Frontal cortex (tissue), 4 donors: ENCODE data around the gene OR2A25. TPM values are rescaled to one million over a fixed set of nuclear protein-coding genes. Genes with fewer than 3 reads are reported as not detected.
"Not testable (repeated sequence)": the region's sequence is repeated elsewhere in the genome, so short reads cannot be mapped to it uniquely, and the experiment has no call there.

ENCODE experiments used
- DNase-seq, 2 donors: peaks; one replicate each; pipeline ENCODE4 v3.0.0; 2012; ENCODE audit warnings: low spot score in 2 of 2
- FAIRE-seq: peaks from 2 replicates; lab custom pipeline; 2012; peaks lifted over from hg19 to GRCh38; lab: Jason Lieb, UNC
- total RNA-seq: library from RNA; depleted of rRNA; stranded (reverse); fragments of >200 nt; gene quantifications from one replicate; pipeline ENCODE4 v1.2.3, GENCODE V29; 2014
- donor health status: control.
- donor health status: control.
- donor health status: control.

OR2A25 gene, protein sequence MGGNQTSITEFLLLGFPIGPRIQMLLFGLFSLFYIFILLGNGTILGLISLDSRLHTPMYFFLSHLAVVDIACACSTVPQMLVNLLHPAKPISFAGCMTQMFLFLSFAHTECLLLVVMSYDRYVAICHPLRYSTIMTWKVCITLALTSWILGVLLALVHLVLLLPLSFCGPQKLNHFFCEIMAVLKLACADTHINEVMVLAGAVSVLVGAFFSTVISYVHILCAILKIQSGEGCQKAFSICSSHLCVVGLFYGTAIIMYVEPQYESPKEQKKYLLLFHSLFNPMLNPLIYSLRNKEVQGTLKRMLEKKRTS
- total RNA-seq: not detected

DNA sequence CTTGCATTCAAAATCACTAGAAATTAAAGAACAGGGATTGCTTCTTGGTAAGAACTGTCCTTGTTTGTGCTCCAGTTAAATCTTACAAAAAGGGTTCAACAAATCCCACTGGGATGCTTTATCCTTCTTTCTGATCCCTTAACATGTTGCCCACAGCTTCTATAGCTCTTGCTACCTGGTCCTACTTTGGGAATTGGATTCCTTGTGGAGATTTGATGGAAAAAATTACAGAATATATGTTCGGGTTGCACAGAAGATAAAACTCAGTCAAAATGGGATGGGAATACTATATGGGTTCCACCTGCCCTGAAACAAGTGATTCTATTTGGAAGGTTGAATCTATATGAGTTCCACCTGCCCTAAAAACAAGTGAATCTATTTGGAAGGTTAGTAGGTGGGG lies at the start of gene OR2A25:
Gene OR2A25 (plus strand): TSS at position 301 of the 400 bp plus-strand sequence. CDS start 4,409 bp downstream, outside the sequence.
- DNase-seq (no peak), FAIRE-seq (no peak)

DNA sequence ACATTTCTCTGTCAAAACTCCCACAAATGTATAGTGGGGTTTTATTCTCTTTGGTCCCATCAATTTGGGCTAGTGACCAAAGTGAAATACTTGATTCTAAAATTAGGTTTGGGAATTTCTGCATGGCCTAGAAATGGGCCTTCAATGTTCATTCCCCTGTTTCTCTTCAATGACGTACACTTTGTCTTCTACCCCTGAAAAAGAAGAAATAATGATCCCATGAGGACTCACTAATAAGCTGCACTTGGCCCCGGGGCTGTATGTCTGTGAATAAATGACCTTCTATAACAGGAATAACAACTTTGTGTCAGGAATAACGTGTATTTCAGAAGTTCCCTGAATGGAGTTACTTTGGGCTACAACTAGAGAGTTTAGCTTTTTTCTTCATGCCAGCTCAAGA lies 49.3 kb upstream of the OR2A25 start:
- FAIRE-seq (no peak), DNase-seq (no peak)

DNA sequence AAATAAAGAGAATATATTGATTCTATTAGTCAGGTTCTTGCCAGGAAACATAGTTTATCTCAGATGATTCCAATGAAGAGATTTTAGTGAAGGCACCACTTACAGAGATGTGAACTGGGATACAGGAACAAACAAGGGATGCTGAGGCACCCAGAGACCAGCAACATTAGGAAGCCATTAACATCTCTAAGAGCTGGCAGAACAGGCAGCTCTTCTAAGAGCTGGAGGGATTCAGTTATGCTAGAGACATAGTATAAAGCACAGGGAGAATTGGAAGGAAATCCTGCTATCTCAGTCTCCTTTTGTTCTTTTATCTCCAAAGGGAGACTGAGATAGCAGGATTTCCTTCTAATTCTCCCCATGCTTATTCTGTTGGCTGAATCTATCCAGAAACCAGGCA lies 47.4 kb upstream of the OR2A25 start:
- DNase-seq (no peak), FAIRE-seq (no peak)

DNA sequence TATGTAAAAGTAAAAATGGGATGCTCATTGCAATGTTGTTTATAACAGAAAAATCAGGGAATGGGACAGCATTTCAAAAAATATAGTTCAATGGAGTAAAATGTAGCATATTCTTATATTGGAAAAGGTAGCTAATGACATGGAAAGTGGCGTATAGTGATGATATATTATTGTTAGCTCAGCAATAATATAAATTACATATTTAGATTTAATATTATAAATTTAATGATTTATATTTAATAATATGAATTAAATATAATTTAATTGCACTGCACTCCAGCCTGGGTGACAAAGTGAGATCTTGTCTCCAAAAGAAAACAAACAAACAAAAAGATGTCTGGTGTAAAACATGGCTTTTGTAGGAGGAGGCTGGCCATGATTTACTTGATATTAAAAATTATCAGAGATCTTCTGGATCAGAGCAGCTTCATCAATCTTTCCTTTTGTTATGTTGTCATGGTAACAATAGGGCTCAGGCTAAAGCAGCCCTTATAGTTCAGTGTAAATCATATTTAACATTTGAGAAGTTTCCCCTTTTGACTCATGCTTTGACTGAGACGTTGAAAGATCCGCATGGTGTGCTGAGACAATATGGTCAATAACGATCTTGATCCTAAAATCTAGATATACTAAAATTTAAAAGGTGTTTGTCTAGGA lies 46.3 kb upstream of the OR2A25 start:
- DNase-seq (no peak), FAIRE-seq (no peak)

DNA sequence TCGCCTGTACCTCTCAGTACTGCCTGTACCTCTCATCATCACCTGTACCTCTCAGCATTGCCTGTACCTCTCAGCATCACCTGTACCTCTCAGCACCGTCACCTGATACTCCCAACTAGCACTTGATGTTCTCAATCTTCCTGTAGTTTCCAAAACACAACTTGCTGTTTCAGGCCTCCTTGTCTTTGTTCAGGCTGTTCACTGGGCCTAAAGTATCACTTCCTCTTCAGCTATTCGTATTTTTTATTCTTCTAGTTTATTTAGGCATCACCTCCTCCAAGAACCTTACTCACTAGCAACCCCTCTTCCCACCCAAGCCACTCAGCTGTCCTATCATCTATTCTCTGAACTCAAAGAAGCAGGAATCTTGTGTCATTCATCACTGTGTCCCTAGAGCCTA lies 45.4 kb upstream of the OR2A25 start:
- DNase-seq (no peak), FAIRE-seq (no peak)

DNA sequence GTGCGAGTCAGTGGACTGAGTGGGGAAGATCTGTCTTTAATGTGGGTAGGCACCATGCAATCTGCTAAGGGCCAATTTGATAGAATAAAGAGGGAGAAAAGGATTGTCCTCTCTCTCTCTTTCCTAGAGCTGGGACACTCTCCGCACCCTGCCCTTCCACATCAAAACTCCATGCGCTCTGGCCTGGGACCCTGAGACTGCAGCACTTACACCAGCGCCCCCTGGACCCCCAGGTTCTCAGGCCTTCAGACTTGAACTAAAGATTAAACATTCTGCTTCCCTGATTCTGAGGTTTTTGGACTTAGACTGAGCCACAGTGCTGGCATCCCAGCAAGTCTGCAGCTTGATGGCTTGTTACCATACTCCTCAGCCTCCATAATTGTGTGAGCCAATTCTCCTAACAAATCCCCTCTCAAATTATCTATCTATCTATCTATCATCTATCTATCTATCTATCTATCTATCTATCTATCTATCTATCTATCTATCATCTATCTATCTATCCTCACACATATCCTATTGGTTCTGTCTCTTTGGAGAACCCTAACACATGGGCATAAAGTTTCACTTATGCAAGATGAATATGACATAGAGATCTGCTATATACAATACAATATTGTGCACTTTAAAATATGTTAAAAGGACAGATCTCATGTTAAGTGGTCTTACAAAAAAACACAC lies 43.3 kb upstream of the OR2A25 start:
- FAIRE-seq (no peak), DNase-seq (no peak)

DNA sequence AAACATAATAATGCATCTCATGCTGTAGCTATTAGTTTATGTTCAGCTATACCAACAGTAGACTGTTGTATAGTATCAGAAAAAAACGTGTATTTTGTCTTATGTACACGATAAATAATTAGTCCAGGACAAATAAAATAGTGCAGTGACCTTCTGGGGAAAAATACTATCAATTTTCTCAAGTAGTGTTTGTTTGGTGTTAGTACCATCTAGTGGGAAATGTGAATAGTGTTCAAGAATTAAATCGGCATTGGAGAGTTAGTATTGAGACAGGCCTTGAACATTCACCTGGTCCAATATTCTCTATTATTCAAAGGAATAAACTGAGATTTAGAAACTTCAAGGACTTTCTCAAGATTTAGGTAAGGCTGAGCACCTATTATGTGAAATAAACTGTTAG lies 42.5 kb upstream of the OR2A25 start:
- DNase-seq (peak in 1 of 2 donors; percentile 10), FAIRE-seq (peak; percentile 89)

DNA sequence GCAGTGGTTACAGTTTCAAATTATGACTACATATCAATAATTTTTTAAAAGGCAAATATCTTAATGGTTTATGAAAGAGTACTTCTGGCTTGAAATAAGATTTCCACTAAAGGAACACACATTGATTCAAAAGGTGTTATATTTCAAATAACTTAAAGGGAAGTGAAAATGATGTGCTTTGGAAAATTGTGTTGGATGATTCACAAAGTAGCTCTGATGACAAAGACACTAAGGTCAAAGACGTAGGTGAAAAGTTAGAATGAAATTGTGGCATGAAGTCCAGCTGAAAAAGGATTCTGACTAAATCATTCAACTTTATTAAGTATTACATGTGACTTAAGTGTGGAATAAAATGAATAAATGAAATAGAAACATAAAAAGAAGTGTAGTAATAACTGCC lies 41.6 kb upstream of the OR2A25 start:
- DNase-seq (no peak), FAIRE-seq (no peak)

DNA sequence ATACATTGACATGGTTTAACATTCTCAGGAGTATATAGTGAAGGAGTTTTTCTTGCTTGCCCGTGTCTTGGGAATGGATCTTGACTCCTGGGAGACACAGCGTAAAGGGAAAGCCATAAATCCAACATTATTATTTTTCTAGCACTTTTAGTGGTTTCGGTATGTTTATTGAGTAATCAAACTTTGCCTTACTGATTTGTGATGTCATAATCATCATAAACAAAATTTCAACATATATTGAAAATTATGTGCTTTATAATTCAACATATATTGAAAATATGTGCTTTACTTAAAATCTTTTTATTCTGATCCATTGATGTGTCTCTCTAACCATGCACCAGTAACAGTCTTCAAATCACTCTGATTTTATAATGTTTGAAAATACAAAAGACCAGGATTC lies 41.1 kb upstream of the OR2A25 start:
- FAIRE-seq (no peak), DNase-seq (no peak)

DNA sequence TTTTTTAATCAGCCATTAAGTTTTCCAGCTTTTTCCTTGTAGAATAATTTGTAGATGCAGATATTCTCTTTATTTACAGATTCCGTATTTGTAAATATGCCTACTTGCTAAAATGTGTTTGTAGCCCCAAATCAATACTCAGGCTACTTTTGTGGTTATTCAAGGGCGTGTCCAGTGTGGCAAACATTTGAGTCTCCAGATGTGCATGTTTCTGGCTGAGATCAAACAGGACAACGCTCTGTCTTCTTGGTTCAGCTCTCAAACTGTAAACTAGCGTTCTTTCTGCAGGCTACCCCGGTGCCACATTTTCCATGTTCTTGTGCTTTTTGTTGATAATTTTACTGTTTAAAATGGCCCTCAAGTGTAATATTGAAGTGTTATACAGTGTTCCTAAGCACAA lies 37.1 kb upstream of the OR2A25 start:
- DNase-seq (no peak), FAIRE-seq (no peak)

DNA sequence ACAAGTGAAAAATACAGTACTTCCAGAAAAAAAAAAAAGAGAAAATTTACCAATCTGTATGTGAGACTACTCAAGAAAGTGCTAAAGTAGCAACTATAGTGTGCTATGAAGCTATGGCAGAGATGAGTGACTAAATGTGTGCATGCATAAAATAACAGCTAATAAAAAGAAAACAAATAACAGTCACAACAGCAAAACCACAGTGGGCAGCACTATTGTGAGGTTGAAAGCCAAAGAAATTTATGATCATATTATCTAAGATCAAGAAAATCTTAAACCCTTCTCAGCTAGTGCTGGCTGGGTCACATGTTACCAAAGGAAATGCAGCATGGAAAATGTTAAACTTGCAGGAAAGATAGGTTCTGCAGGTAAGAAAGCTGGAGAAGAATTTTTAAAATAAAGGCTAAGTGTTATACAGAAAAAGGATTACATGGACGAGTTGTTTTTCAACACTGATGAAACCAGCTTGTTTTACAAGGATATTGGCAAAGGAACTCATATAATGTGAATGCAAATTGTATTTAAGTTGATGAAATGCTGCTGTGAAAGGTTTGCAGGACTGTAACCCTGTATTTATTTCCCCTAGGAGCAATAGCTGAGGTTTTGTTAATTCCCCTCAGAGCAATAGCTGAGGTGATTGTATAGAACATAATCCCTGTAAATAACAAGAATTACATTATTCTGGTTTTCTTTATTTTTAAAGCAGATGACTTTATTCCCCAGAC lies 36.5 kb upstream of the OR2A25 start:
- DNase-seq (no peak), FAIRE-seq (no peak)

DNA sequence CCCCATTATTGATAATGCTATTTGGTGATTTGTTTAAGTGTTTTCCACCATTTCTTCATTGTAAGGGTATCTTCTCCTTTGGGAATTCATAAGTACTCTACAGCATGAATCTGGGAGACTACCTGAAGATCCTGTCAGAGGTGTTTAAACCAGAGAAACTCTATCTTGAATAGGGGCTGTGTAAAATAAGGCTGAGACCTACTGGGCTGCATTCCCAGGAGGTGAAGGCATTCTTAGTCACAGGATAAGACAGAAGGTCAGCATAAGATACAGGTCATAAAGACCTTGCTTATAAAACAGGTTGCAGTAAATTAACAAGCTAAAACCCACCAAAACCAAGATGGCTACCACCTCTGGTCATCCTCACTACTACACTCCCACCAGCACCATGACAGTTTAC lies 34.2 kb upstream of the OR2A25 start:
- DNase-seq: no peak
- FAIRE-seq: no peak

DNA sequence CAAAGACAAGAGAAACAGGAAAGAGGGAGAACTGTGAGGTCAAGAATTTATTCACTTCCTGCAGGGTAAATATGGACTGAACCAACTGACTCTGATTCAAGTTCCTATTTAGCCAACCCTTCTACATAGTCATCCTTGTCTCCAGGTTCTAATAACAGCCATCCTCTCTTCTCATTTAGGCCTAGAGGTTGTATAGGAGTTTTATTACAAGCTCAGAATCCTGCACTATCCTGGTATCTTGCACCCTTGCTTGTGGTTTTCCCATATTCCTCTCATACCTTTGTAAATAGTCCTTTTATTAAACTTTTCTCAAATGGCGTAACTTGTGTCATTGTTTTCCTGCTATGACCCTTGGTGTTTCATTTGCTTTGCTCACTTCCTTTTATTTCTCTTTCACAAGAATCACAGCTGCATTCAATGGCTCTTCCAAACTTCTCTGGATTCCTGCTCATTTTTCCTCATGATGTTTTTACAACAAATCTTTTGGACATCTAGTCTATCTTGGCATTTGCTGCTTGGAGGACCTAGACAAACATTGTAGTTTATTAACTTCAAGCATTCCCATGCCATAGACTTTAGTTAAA lies 33.2 kb upstream of the OR2A25 start:
- DNase-seq (no peak), FAIRE-seq (no peak)

DNA sequence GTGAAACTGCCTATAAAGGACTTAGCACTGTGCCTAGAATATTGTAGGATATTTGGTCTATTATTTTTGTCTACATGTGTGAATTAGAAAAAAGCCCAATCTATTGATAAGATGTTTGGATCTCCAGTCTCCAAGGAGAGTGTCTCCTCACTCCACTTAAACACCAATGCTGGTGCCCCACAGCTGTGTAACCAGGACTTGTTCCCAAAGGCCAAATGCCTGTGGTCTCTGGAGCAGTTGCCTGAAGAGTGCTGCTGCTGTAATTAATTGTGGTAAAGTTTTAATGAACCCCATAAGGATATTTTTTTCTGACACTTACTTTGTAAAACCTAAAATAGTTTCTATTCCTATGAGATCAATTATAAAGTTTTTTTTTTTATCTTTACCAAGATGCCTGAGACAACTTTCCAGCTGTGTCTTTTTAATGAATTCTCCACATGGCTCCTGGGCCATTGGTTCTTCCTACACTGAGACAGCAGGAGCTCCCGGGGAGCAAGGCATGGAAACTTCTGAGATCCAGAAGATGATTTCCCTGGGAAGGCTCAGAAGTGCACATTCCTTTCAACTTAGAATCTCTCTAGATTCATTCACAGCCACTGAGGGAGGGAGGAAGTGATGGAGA lies 32.1 kb upstream of the OR2A25 start:
- DNase-seq: no peak
- FAIRE-seq: no peak

DNA sequence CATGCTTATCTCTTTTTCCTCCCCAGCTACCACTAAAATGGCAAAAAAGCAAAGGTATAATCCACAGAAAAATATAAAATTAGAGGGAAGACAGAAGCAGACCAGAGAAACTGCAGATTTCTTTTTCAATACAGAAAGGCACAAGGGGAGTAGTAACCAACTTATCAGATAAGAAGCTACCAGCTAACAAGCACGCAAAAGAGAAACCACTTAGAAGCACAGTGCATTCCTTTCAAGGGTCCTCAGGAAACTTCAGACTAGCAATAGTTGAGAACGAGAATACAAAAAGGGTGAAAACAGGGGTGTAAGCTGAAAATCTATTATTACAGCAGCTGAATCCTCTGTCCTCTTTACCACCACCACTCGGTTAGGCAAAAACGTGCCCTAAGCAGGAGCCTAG lies 30.7 kb upstream of the OR2A25 start:
- no peak for DNase-seq
- FAIRE-seq: no peak

DNA sequence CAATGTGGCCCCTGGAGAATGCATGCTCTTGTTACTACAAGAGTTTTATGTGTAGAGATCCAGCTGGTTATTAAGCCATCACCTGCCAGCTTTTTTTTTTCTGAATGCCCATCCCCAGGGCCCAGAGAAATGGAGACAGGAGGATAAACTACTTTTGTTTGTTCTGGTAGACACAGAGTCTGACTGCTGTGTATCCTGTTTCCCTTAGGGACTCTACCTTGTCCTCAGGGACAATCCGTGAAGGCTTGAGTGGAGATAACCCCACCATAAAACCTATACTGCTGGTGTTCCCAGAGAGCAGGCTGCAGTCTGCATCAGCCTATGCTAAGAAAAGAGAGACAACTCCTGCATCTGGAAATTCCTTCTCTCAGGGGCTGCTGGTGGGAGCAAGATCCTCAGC lies 21.0 kb upstream of the OR2A25 start, which contains the start of gene OR2A5:
Gene OR2A5 (plus strand): TSS at position 301 of the 400 bp plus-strand sequence. CDS start 1,454 bp downstream, outside the sequence.
- DNase-seq (no peak), FAIRE-seq (no peak)

DNA sequence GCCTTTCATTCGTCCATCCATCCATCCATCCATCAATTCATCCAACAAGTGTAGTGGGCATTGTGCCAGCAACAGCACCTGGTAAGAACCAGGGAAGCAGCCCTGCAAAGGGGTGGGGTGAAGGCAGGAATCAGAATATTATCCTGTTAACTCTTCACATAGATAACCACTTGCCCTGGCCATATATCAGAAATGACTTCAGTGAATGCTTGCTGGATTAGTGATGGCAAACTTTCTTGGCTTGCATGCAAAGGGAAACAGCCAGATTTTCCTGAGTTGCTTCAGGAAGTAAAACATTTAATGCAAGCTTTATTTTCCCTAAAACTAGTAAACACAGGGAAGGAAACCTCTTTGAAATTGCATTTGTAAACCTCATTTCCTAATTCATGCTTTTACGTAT lies 20.1 kb upstream of the OR2A25 start:
- no peak for DNase-seq
- no peak for FAIRE-seq

DNA sequence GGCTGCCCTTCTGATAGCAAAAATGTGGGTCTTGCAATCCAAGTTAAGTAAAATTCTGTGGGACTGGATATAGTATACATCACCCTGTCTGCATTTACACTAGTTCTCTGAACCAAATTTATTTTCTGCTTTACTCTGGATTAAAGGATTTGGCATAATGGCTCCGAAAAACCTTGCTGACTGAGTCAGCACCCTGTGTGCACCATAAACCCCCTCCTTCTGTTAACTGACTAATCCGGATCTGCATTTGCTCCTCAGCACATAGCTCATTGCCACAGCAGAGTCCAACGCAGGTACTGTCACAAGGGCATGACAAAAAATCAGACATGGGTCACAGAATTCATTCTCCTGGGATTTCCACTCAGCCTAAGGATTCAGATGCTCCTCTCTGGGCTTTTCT lies 19.5 kb upstream of the OR2A25 start:
- FAIRE-seq: no peak

DNA sequence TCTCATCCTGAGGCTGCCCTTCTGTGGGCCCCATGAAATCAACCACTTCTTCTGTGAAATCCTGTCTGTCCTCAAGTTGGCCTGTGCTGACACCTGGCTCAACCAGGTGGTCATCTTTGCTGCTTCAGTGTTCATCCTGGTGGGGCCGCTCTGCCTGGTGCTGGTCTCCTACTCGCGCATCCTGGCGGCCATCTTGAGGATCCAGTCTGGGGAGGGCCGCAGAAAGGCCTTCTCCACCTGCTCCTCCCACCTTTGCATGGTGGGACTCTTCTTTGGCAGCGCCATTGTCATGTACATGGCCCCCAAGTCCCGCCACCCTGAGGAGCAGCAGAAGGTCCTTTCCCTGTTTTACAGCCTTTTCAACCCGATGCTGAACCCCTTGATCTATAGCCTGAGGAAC lies 18.7 kb upstream of the OR2A25 start:
- not testable (repeated sequence) for DNase-seq, FAIRE-seq

More for the DNA sequence above, 19.5 kb upstream of the OR2A25 start:
- DNase-seq: no peak

DNA sequence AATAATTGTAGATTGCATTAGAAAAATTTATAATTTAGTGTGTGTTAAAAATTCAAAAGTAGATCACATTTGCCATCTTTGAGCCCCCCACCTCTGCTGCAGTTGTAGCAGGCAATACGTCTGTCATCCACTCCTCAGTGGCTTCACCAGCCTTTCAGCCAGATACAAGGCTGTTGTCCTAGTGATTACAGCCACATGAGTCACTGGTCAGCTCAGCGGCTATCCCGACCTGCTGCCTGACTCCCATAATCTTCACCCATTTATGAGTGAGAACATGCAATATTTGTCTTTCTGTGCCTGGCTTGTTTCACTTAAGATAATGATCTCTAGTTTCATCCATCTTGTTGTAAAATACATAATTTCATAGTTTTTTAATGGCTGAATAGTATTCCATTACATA lies 11.7 kb upstream of the OR2A25 start:
- DNase-seq (no peak), FAIRE-seq (no peak)
